NT2/D1 (cell line): ENCODE results near the gene FBXW11.

ENCODE experiments used
- DNase-seq: peaks from one replicate; pipeline ENCODE4 v3.0.0-alpha.2; 2011; ENCODE audit warnings: low read depth, low spot score
- H3K27me3 ChIP-seq: 2 replicates; pipeline ENCODE4 v1.6.0; 2011; ENCODE audit warnings: mild to moderate bottlenecking; ENCODE audit not compliant: insufficient read length, insufficient read depth
- H3K36me3 ChIP-seq: 2 replicates; pipeline ENCODE4 v1.6.1; 2011; ENCODE audit warnings: mild to moderate bottlenecking, low read length, mixed read lengths; ENCODE audit not compliant: insufficient read depth, insufficient read length
- H3K4me1 ChIP-seq: 2 replicates; pipeline ENCODE4 v1.5.1; 2011; ENCODE audit not compliant: insufficient read depth, insufficient read length
- H3K4me3 ChIP-seq: 2 replicates; pipeline ENCODE4 v1.5.1; 2011; ENCODE audit warnings: low read depth; ENCODE audit not compliant: insufficient read length
- H3K9ac ChIP-seq: 2 replicates; pipeline ENCODE4 v1.6.0; 2011; ENCODE audit warnings: low read depth; ENCODE audit not compliant: insufficient read length
- H3K9me3 ChIP-seq: 2 replicates; pipeline ENCODE4 v1.5.1; 2011; ENCODE audit warnings: mild to moderate bottlenecking, low read length; ENCODE audit not compliant: insufficient read depth
- SUZ12 ChIP-seq: IDR thresholded peaks from 2 replicates; pipeline ENCODE4 v1.6.1; 2011; ENCODE audit not compliant: insufficient read length, insufficient read depth; ENCODE audit errors: extremely low read depth
- YY1 ChIP-seq: IDR thresholded peaks from 2 replicates; pipeline ENCODE4 v1.6.1; 2011; ENCODE audit not compliant: insufficient read length, insufficient read depth
- ZNF274 ChIP-seq: IDR thresholded peaks from 2 replicates; pipeline ENCODE4 v1.6.1; 2011; ENCODE audit warnings: mild to moderate bottlenecking, low read depth, low read length

Gene FBXW11

GRCh38 chr5:171816666-171817065 lies 189.8 kb downstream of the FBXW11 start:
- Histone ChIP-seq H3K27me3 (no peaks in the 10 kb centered on the region), H3K36me3 (no peaks in the 10 kb centered on the region), H3K4me3 (no peak overlapping the region), H3K9ac (no peak overlapping the region), H3K9me3 (no peaks in the 10 kb centered on the region), H3K4me1 (no peaks in the 10 kb centered on the region)
- DNase-seq = no peak
- TF ChIP-seq SUZ12 (no peak), ZNF274 (no peak), YY1 (no peak)

GRCh38 chr5:171813813-171814490 lies 192.5 kb downstream of the FBXW11 start:
- no peaks in the 10 kb centered on the region for H3K4me1 ChIP-seq
- TF ChIP-seq ZNF274 (no peak), YY1 (no peak), SUZ12 (no peak)
- no peak overlapping the region for H3K9ac ChIP-seq
- no peaks in the 10 kb centered on the region for H3K27me3 ChIP-seq
- DNase-seq = no peak
- no peak overlapping the region for H3K4me3 ChIP-seq
- H3K9me3 ChIP-seq = no peaks in the 10 kb centered on the region
- no peaks in the 10 kb centered on the region for H3K36me3 ChIP-seq

GRCh38 chr5:171813270-171813669 lies 193.2 kb downstream of the FBXW11 start:
- no peak overlapping the region for H3K9ac ChIP-seq
- no peaks in the 10 kb centered on the region for H3K4me1 ChIP-seq
- TF ChIP-seq ZNF274 = no peak
- TF ChIP-seq SUZ12 = no peak
- no peak for TF ChIP-seq YY1
- DNase-seq = no peak
- H3K9me3 ChIP-seq = no peaks in the 10 kb centered on the region
- no peak overlapping the region for H3K4me3 ChIP-seq
- H3K27me3 ChIP-seq = no peaks in the 10 kb centered on the region
- H3K36me3 ChIP-seq = no peaks in the 10 kb centered on the region
